GM23248 (cell line): ENCODE data around the gene LRRC74A.

Experiments used
- EZH2 ChIP-seq: fragments of 200-600 bp; sonication (generic); IDR thresholded peaks from 2 replicates; pipeline ENCODE4 v1.6.1; 2018; ENCODE audit warnings: antibody characterized with exemption, mild to moderate bottlenecking; ENCODE audit not compliant: insufficient read depth, poor library complexity, severe bottlenecking
- EZH2phosphoT487 ChIP-seq: fragments of 200-600 bp; sonication (generic); IDR thresholded peaks from 2 replicates; pipeline ENCODE4 v1.6.1; 2018; ENCODE audit warnings: antibody characterized with exemption, moderate library complexity, mild to moderate bottlenecking, low read depth; ENCODE audit not compliant: insufficient read depth

DNA sequence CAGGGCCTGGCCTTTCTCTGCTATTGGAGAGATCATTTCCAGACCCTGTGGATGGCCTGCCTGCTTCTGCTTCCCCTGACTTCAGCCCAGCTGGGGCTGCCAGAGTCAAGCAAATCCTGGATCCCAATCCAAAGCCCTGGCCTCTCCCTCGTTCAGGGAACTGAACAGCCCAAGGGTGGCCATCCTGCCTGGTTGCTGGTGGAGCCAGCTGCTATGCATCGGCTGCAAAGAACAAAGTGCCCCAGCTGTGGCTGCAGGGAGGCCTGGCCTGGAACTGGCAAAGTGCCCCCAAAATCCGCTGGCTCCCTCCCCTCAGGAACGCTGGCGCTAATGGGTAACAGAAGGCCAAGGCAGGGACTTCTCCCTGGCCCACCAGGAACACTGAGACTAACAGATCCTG, 56.4 kb downstream of the LRRC74A start:
- TF ChIP-seq EZH2 (no peak), EZH2phosphoT487 (no peak)
